Trophoblast cell (in vitro differentiated cells and primary cell): ENCODE results near the gene AUTS2.

Experiments used
- DNase-seq, 2 donors: peaks; one replicate each; pipeline ENCODE4 v3.0.0-alpha.2; 2016
- H2AFZ ChIP-seq: 2 replicates; pipeline ENCODE4 v1.6.1; 2013; ENCODE audit warnings: low read length, moderate library complexity, mild to moderate bottlenecking; ENCODE audit not compliant: insufficient read depth, poor library complexity
- H2AK5ac ChIP-seq: 2 replicates; pipeline ENCODE4 v1.6.1; 2013; ENCODE audit warnings: mild to moderate bottlenecking, low read length
- H2BK120ac ChIP-seq: 2 replicates; pipeline ENCODE4 v1.6.1; 2013; ENCODE audit warnings: low read length, mild to moderate bottlenecking, moderate library complexity; ENCODE audit not compliant: insufficient read depth, poor library complexity
- H2BK12ac ChIP-seq: 2 replicates; pipeline ENCODE4 v1.6.1; 2013; ENCODE audit warnings: mild to moderate bottlenecking, low read length, moderate library complexity
- H2BK5ac ChIP-seq: 2 replicates; pipeline ENCODE4 v1.6.1; 2013; ENCODE audit warnings: low read length, low read depth, moderate library complexity, mild to moderate bottlenecking; ENCODE audit not compliant: poor library complexity
- H3K14ac ChIP-seq: 2 replicates; pipeline ENCODE4 v1.6.1; 2013; ENCODE audit warnings: mild to moderate bottlenecking, low read length
- H3K18ac ChIP-seq: 2 replicates; pipeline ENCODE4 v1.6.1; 2013; ENCODE audit warnings: mild to moderate bottlenecking, low read length
- H3K23ac ChIP-seq: 2 replicates; pipeline ENCODE4 v1.6.1; 2013; ENCODE audit warnings: low read length
- H3K27ac ChIP-seq: 2 replicates; pipeline ENCODE4 v1.5.1; 2013; ENCODE audit warnings: low read depth, mild to moderate bottlenecking, inconsistent platforms, low read length, moderate library complexity
- H3K27me3 ChIP-seq: 2 replicates; pipeline ENCODE4 v1.6.1; 2013; ENCODE audit warnings: inconsistent platforms, mild to moderate bottlenecking, low read length, moderate library complexity; ENCODE audit not compliant: insufficient read depth
- H3K36me3 ChIP-seq, 2 experiments: 1 replicate in 1 of 2; 2 replicates in 1 of 2; pipeline ENCODE4 v1.6.1; 2013; ENCODE audit warnings: low read length in 2 of 2, mild to moderate bottlenecking in 2 of 2, moderate library complexity in 1 of 2; ENCODE audit not compliant: insufficient read depth in 2 of 2, control insufficient read depth in 1 of 2
- H3K4ac ChIP-seq: 2 replicates; pipeline ENCODE4 v1.6.1; 2013; ENCODE audit warnings: low read depth, mild to moderate bottlenecking, low read length, moderate library complexity
- H3K4me1 ChIP-seq, 2 experiments: 1 replicate in 1 of 2; 2 replicates in 1 of 2; pipeline ENCODE4 v1.6.1; 2013; ENCODE audit warnings: low read length in 2 of 2, mild to moderate bottlenecking in 2 of 2, moderate library complexity in 1 of 2; ENCODE audit not compliant: insufficient read depth in 2 of 2, control insufficient read depth in 1 of 2
- H3K4me2 ChIP-seq: 2 replicates; pipeline ENCODE4 v1.6.1; 2013; ENCODE audit warnings: inconsistent platforms, mild to moderate bottlenecking, low read length, moderate library complexity
- H3K4me3 ChIP-seq: 2 replicates; pipeline ENCODE4 v1.5.1; 2013; ENCODE audit warnings: mild to moderate bottlenecking, low read depth, low read length, inconsistent platforms
- H3K79me1 ChIP-seq: one replicate; pipeline ENCODE4 v1.6.1; 2013; ENCODE audit warnings: low read length
- H3K79me2 ChIP-seq: 2 replicates; pipeline ENCODE4 v1.6.1; 2013; ENCODE audit warnings: low read length, mild to moderate bottlenecking; ENCODE audit not compliant: control insufficient read depth, insufficient read depth, poor library complexity
- H3K9ac ChIP-seq: 2 replicates; pipeline ENCODE4 v1.6.1; 2013; ENCODE audit warnings: mild to moderate bottlenecking, low read length
- H3K9me3 ChIP-seq: 2 replicates; pipeline ENCODE4 v1.6.1; 2013; ENCODE audit warnings: low read depth, mild to moderate bottlenecking, control low read depth, inconsistent platforms, low read length; ENCODE audit not compliant: insufficient read depth
- H4K12ac ChIP-seq: 2 replicates; pipeline ENCODE4 v1.6.1; 2013; ENCODE audit warnings: low read depth, mild to moderate bottlenecking, low read length, moderate library complexity
- H4K8ac ChIP-seq: 2 replicates; pipeline ENCODE4 v1.6.1; 2013; ENCODE audit warnings: low read depth, mild to moderate bottlenecking, low read length, moderate library complexity
- H4K91ac ChIP-seq: one replicate; pipeline ENCODE4 v1.6.1; 2013; ENCODE audit warnings: low read depth, mild to moderate bottlenecking, low read length, moderate library complexity
- WGBS: extraction: QIAGEN DNeasy Blood & Tissue Kit; methylation state at CpG from one replicate; pipeline ENCODE4 v1.1.7; 2013; ENCODE audit warnings: missing lambda C conversion rate; ENCODE audit not compliant: insufficient read length, insufficient coverage; ENCODE audit errors: extremely low coverage; 5-methylcytosine and 5-hydroxymethylcytosine counted together

The AUTS2 gene

GRCh38 chr7:70352906-70353305, 754.6 kb downstream of the AUTS2 start:
- H3K9ac ChIP-seq: no peak overlapping the region
- H2BK5ac ChIP-seq: no peak overlapping the region
- peaks cover 1% of the 10 kb centered on the region for H3K9me3 ChIP-seq
- no peaks in the 10 kb centered on the region for H3K79me1 ChIP-seq
- no peaks in the 10 kb centered on the region for H3K27me3 ChIP-seq
- H4K8ac ChIP-seq: no peak overlapping the region
- H3K4me3 ChIP-seq: no peak overlapping the region
- H2BK120ac ChIP-seq: no peak overlapping the region
- no peak overlapping the region for H2AK5ac ChIP-seq
- H4K91ac ChIP-seq: no peak overlapping the region
- no peak overlapping the region for H4K12ac ChIP-seq
- H3K36me3 ChIP-seq: no peaks in the 10 kb centered on the region
- no peak overlapping the region for H3K14ac ChIP-seq
- WGBS: no CpG with 5 or more reads among the region's 2 CpGs
- H2BK12ac ChIP-seq: no peak overlapping the region
- H3K4ac ChIP-seq: no peak overlapping the region
- no peaks in the 10 kb centered on the region for H3K4me1 ChIP-seq
- H3K4me2 ChIP-seq: no peak overlapping the region
- H2AFZ ChIP-seq: no peak overlapping the region
- no peak overlapping the region for H3K23ac ChIP-seq
- no peak for DNase-seq
- H3K18ac ChIP-seq: no peak overlapping the region
- no peak overlapping the region for H3K27ac ChIP-seq
- H3K79me2 ChIP-seq: no peaks in the 10 kb centered on the region

- Histone ChIP-seq H2AK5ac (no peak overlapping the region), H2BK12ac (no peak overlapping the region), H4K12ac (no peak overlapping the region), H3K23ac (no peak overlapping the region), H4K8ac (no peak overlapping the region), H3K9ac (no peak overlapping the region), H3K27ac (no peak overlapping the region), H4K91ac (no peak overlapping the region), H3K14ac (no peak overlapping the region), H2BK5ac (no peak overlapping the region), H3K36me3 (no peaks in the 10 kb centered on the region), H3K9me3 (peaks cover 1% of the 10 kb centered on the region), H3K4me1 (no peaks in the 10 kb centered on the region), H3K4ac (no peak overlapping the region), H2BK120ac (no peak overlapping the region), H3K79me1 (no peaks in the 10 kb centered on the region), H3K27me3 (no peaks in the 10 kb centered on the region), H3K4me3 (no peak overlapping the region), H3K4me2 (no peak overlapping the region), H3K79me2 (no peaks in the 10 kb centered on the region), H3K18ac (no peak overlapping the region), H2AFZ (no peak overlapping the region)
- no CpG with 5 or more reads among the region's 2 CpGs for WGBS
- DNase-seq: no peak
These were observed 755.2 kb downstream of the AUTS2 start for GRCh38 chr7:70353330-70353945.

GRCh38 chr7:70353946-70354335, 755.7 kb downstream of the AUTS2 start:
- H3K4me1 ChIP-seq: no peaks in the 10 kb centered on the region
- DNase-seq: no peak
- no peak overlapping the region for H3K4me3 ChIP-seq
- no CpG with 5 or more reads among the region's 4 CpGs for WGBS
- no peak overlapping the region for H4K12ac ChIP-seq
- no peaks in the 10 kb centered on the region for H3K79me1 ChIP-seq
- no peaks in the 10 kb centered on the region for H3K27me3 ChIP-seq
- H2BK12ac ChIP-seq: no peak overlapping the region
- no peak overlapping the region for H4K91ac ChIP-seq
- H2BK120ac ChIP-seq: no peak overlapping the region
- H3K14ac ChIP-seq: no peak overlapping the region
- H3K9ac ChIP-seq: no peak overlapping the region
- H3K23ac ChIP-seq: no peak overlapping the region
- H2AK5ac ChIP-seq: no peak overlapping the region
- H3K36me3 ChIP-seq: no peaks in the 10 kb centered on the region
- H3K4me2 ChIP-seq: no peak overlapping the region
- H4K8ac ChIP-seq: no peak overlapping the region
- no peak overlapping the region for H2AFZ ChIP-seq
- no peak overlapping the region for H3K18ac ChIP-seq
- H3K9me3 ChIP-seq: peaks cover 1% of the 10 kb centered on the region
- H3K4ac ChIP-seq: no peak overlapping the region
- H2BK5ac ChIP-seq: no peak overlapping the region
- H3K27ac ChIP-seq: no peak overlapping the region
- no peaks in the 10 kb centered on the region for H3K79me2 ChIP-seq

- Histone ChIP-seq H2AK5ac (no peak overlapping the region), H3K14ac (no peak overlapping the region), H4K8ac (no peak overlapping the region), H3K27me3 (no peaks in the 10 kb centered on the region), H3K4me1 (no peaks in the 10 kb centered on the region), H4K12ac (no peak overlapping the region), H3K4me3 (no peak overlapping the region), H3K36me3 (no peaks in the 10 kb centered on the region), H3K23ac (no peak overlapping the region), H2BK5ac (no peak overlapping the region), H3K4me2 (no peak overlapping the region), H4K91ac (no peak overlapping the region), H2AFZ (no peak overlapping the region), H3K27ac (no peak overlapping the region), H3K9me3 (peaks cover 1% of the 10 kb centered on the region), H3K9ac (no peak overlapping the region), H3K79me1 (no peaks in the 10 kb centered on the region), H3K4ac (no peak overlapping the region), H3K18ac (no peak overlapping the region), H2BK120ac (no peak overlapping the region), H3K79me2 (no peaks in the 10 kb centered on the region), H2BK12ac (no peak overlapping the region)
- DNase-seq: no peak
- WGBS: 100% methylated on average over 2 of the region's 8 CpGs
These were observed 756.3 kb downstream of the AUTS2 start for GRCh38 chr7:70354409-70355169.
